ENCODE measurements around the gene S100A14.
"Not testable (repeated sequence)": the region's sequence is repeated elsewhere in the genome, so short reads cannot be mapped to it uniquely, and the experiment has no call there.

S100A14 gene

GRCh38 chr1:153583976-153584375, 32.1 kb downstream of the S100A14 start:
- no peak for FAIRE-seq

GRCh38 chr1:153583514-153583913, 32.6 kb downstream of the S100A14 start:
- FAIRE-seq: not testable (repeated sequence)

GRCh38 chr1:153582836-153583235, 33.3 kb downstream of the S100A14 start:
- FAIRE-seq: not testable (repeated sequence)

DNA sequence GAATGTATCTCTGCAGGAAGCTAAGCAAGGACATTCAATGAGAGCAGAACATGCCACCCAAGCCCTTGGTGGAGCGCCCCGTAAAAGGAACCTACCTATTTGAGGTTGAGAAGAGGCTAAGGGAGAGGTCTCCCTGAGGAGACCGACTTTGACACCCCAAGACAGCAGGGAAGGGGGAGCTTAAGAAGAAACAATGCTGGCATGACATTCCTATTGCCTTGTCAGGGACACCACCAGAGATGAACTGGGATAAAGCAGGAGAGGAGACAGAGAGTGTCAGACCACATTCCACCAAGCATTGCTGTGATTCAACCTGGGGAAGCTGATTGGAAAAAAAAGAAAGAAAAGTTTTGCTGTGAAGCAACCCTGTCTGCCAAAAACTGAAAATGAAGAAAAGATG, 37.2 kb downstream of the S100A14 start:
- no peak for FAIRE-seq

DNA sequence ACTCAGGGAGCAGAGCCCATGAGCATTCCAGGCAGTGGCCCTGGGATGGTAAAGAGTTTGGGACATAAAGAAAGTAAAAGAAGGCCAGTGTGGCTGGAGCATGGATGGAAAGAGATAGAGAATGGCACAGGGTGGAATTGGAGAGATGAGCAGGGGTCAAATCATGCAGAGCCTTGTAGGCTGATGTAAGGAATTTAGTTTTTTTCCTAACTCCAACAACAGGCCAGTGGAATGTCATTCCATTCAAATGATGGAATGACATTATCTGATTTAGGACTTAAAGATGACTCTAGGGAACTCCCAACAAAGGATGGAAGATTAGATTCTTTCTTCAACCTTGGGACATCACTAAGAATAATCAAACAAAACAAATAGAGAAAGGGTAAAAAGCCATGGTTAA, 37.6 kb downstream of the S100A14 start:
- FAIRE-seq: no peak

DNA sequence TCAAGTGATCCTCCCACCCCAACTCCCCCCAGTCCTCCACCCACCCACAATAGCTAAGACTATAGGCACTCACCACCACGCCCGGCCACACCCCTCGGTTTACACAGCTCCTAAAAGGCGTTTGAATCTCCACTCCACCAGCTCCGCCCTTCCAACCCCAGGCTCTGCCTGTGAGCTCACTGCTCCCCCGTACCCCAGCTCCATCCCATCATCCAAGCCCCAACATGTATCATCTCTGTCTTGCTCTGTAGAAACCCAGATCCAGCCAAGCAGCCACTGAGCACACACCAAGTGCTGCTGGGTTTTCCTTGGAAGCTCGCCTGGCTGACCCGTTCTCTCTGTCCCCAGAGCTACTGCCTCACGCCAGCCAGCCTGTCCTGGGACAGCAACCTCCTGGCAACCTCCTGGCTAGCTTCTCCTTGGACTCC, 38.5 kb downstream of the S100A14 start:
- no peak for FAIRE-seq

- FAIRE-seq: no peak
These were observed 39.0 kb downstream of the S100A14 start for GRCh38 chr1:153577138-153577537.

DNA sequence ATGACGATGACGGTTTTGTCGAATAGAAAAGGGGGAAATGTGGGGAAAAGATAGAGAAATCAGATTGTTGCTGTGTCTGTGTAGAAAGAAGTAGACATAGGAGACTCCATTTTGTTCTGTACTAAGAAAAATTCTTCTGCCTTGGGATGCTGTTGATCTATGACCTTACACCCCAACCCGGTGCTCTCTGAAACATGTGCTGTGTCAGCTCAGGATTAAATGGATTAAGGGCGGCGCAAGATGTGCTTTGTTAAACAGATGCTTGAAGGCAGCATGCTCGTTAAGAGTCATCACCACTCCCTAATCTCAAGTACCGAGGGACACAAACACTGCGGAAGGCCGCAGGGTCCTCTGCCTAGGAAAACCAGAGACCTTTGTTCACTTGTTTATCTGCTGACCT, 40.6 kb downstream of the S100A14 start:
- not testable (repeated sequence) for FAIRE-seq

- not testable (repeated sequence) for FAIRE-seq
These were observed 41.0 kb downstream of the S100A14 start for GRCh38 chr1:153575081-153575491.

GRCh38 chr1:153573351-153573750, 42.8 kb downstream of the S100A14 start:
- no peak for FAIRE-seq

- FAIRE-seq: no peak
These were observed 43.5 kb downstream of the S100A14 start for GRCh38 chr1:153572569-153573015.

- no peak for FAIRE-seq
These were observed 44.4 kb downstream of the S100A14 start for GRCh38 chr1:153571706-153572105.

- no peak for FAIRE-seq
These were observed 45.3 kb downstream of the S100A14 start for GRCh38 chr1:153570874-153571273.

DNA sequence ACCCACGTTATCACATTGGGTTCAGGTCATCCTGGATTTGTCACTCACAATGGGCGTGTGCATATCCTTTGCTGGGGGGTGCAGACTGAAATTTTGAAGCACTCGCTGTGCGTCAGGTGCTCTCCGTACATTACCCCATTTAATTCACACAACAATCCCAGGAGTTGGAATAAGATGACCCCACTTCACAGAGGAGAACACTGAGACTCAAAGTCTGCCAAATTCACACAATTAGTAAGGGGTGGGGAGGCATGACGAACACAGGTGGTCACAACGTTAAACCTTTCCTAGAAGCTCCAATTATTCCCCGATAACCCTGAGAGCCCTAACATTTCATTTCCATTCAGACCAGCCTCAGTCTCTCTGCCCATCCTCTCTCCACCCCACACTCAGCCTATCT, 46.7 kb downstream of the S100A14 start:
- no peak for FAIRE-seq

- FAIRE-seq: no peak
These were observed 47.6 kb downstream of the S100A14 start for GRCh38 chr1:153568367-153569099.

GRCh38 chr1:153567621-153568366, 48.3 kb downstream of the S100A14 start:
- no peak for FAIRE-seq

GRCh38 chr1:153566414-153567371, 49.4 kb downstream of the S100A14 start:
- FAIRE-seq: no peak

- no peak for FAIRE-seq
These were observed 50.4 kb downstream of the S100A14 start, which contains the start of gene S100A2 for GRCh38 chr1:153565529-153566374. Gene S100A2, minus strand, starts transcription at chr1:153565844. Its CDS starts 1,967 bp downstream, at chr1:153563877.
